GM21515 (cell line): ENCODE results near the gene NPR2.

Source experiments
- ATAC-seq: cut with Tn5 transposase; IDR thresholded peaks from one replicate; pipeline ENCODE4 v1.9.1; 2021; ENCODE audit not compliant: unreplicated experiment

NPR2 gene

DNA sequence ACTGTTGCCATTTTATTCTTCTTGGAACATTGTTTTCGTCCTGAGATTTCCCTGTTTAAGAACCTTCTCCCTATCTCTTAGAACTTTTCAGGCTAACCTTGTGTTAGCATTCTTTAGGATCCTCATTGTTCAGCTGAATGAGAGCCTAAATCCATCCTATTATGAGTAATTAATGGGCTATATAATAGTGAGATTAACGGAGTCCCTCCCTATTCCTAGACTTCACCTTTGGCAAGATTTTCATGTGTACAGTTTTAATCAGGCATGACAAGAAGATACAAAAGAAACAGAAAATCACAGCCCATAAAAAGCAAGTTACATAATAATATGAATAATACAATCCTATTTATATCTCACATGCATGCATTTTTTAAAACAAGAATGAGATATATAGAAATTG lies 28.2 kb upstream of the NPR2 start:
- no peak for ATAC-seq

DNA sequence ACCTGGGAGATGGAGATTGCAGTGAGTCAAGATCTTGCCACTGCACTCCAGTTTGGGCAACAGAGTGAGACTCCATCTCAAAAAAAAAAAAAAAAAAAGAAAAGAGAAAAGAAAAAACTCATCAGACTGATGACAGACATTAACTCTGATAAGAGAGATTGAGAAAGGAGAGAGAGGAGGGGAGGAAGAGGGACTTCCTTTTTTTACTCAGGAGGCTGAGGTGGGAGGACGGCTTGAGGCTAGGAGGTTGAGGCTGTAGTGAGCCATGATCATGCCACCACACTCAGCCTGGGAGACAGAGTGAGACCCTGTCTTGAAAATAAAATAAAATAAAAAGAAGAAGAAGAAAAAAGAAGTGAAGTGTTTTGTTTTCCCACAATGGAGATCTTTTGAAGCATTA lies 27.6 kb upstream of the NPR2 start:
- ATAC-seq = no peak

GRCh38 chr9:35766997-35767396 lies 24.4 kb upstream of the NPR2 start:
- no peak for ATAC-seq

GRCh38 chr9:35767458-35767857 lies 23.9 kb upstream of the NPR2 start:
- ATAC-seq = no peak

DNA sequence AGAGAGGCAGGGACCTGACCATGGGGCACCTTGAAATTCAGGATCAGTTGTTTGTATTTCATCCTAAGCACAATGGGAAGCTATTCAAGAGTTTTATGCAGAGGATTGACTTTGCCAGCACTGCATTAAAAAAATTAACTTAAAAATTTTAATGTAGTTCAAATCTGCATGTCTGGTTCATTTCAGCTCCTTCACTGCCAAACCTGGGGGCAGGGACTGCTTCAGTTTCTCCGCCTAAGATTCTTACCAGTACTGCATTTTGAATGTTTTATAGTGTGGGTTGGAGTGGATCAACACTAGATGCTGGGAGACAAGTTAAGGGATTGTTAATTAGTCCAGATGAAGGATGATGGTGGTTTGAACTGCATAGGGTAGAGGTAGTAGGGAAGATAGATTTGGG lies 21.6 kb upstream of the NPR2 start:
- ATAC-seq = no peak

DNA sequence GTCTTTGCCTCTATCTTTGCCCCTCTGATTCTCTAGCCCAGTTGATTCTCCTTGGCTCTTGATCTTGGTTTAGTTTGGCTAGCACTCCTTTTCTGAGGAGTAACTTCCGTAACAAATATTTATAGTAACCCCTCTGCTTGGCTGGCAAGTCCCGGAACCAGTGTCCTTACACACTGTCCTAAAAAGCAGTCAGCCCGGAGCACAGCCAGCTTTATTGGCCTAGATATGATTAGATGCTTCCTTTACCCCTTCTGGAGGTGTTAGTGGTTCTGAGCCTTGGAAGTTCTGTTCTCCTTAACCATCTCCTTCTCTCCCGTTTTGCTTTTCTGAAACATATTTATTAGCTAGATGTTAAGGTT lies 20.3 kb upstream of the NPR2 start:
- no peak for ATAC-seq

GRCh38 chr9:35771534-35771933 lies 19.9 kb upstream of the NPR2 start:
- ATAC-seq = no peak

DNA sequence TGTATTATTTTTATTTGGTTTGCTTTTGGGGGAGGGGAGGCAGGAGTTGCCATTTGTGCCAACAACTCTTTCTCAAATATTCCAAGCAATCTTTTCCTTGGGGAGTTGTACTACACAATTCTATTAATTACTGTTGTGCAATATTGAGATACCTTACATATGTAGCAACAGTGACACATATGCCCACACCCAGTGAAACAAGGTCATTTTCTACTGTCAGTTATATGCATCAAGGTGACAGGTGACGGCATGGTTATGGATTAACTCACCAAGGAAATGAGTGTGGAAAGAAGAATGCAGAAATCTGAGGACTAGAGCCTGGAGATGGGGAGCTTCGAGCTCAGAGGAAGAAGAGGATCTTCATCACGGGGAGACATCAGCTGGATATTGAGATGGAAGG lies 19.4 kb upstream of the NPR2 start:
- ATAC-seq = no peak

DNA sequence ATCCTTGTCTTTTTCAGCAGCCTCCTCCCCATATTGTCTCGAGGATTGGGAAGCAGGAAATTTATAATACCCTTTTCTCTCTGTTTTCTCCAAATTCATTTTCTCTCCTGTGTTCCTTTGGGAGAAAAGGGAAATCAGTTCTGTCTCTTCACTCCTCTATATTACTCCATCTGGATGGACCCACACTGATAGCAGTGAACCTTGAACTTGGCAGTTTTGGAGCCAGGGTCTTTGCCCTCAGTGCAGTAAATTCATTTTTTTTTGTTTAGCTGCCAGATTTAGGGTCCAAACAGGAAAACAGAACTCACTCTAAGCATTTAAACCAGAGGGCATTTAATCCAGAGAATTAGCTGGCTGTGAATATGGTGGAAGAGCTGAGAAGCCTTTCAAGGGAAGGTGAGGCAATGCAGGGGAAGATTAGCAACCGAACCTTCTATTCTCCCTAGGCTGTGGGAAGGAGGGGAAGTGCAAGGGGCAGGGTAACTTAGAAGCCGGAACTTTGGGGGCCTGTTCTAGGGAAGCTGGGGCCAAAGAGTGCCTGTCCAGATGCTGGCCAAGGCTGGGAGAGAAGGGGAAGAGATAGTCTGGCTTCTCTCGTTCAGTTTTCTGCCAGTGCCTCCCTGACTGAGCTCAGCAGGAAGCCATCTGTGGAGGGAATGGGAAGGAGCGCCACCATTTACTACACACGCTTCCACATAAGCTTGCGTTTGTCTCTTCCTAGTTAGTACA lies 16.3 kb upstream of the NPR2 start:
- ATAC-seq = no peak

GRCh38 chr9:35776018-35776417 lies 15.4 kb upstream of the NPR2 start:
- no peak for ATAC-seq

GRCh38 chr9:35778496-35778895 lies 12.9 kb upstream of the NPR2 start:
- ATAC-seq = no peak

GRCh38 chr9:35781066-35781465 lies 10.3 kb upstream of the NPR2 start:
- ATAC-seq = no peak

GRCh38 chr9:35783418-35783817 lies 8.0 kb upstream of the NPR2 start:
- ATAC-seq = no peak

GRCh38 chr9:35789541-35789940 lies 1.9 kb upstream of the NPR2 start:
- ATAC-seq = no peak

GRCh38 chr9:35790025-35790384 lies 1.4 kb upstream of the NPR2 start:
- no peak for ATAC-seq

DNA sequence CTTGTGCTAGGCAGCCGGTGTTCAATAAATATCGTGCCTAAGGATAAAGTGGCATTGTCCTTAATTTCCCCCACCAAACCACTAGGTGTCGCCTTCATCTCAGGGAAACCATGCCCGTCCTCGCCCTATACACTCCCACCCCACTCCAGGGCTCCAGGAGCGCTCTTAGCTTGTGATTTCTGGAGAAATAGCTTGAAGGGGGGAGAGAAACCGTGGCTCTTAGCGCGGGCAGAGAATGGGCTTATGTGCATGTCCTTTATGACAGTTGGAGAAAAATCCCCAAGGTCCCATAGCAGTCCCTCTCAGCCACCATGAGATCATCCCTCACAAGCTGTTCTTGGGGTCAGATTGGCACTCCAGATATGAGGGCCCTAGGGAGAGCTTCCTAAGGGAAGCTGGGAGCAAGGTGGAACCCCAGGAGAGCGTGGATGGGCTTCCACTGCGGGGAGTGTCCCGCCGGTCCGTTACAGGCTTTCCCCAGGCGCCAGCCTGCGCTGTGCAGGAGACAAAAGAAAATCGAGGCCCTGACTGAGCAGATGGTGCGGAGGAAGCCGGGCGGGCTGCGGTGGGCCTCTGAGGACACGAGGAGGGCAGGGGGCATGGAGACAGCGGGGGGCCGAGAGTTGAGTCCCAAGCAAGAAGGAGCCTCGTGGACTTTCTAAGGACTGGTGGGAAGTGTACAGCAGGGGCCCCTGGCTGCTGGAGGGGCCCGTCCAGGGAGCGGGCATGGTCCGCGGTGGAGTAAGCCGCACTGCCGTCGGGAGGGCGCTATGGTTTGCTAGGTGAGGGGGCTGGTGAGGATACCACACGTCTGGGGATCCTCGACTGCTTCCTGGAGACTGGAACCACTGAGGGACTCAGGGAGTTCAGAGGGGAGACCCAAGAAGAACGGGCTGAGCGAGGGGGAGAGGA lies 750 bp upstream of the NPR2 start:
- no peak for ATAC-seq

- ATAC-seq = no peak
These were observed 828 bp downstream of the NPR2 start for GRCh38 chr9:35792024-35792813.

- no peak for ATAC-seq
These were observed 1.4 kb downstream of the NPR2 start for GRCh38 chr9:35792826-35793225.

GRCh38 chr9:35793461-35793860 lies 2.1 kb downstream of the NPR2 start:
- no peak for ATAC-seq

GRCh38 chr9:35795695-35796094 lies 4.3 kb downstream of the NPR2 start:
- no peak for ATAC-seq

- ATAC-seq = no peak
These were observed 6.1 kb downstream of the NPR2 start for GRCh38 chr9:35797311-35798109.
